ENCODE results near the gene CMTM6.

DNA sequence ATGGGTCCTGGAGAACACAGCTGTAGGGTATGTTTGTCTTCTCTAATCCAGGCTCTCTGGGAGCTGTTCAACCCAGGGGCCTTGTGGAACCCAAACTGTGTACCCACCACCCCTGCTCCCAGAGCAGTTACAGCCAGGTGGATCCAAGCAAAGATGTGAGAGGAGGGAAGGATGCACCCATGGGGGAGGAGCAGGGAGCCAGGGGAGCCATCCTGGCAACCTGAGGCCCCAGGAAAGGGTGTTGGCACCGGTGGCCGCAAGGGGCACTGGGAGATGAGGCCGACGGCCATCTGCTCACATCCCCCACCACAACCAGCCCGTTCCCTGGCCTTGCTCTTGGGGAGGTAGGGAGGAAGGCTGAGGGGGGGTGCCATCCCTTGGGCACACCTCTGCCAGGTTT is 43.2 kb downstream of the CMTM6 start:
- TF ChIP-seq, protein P1, sequence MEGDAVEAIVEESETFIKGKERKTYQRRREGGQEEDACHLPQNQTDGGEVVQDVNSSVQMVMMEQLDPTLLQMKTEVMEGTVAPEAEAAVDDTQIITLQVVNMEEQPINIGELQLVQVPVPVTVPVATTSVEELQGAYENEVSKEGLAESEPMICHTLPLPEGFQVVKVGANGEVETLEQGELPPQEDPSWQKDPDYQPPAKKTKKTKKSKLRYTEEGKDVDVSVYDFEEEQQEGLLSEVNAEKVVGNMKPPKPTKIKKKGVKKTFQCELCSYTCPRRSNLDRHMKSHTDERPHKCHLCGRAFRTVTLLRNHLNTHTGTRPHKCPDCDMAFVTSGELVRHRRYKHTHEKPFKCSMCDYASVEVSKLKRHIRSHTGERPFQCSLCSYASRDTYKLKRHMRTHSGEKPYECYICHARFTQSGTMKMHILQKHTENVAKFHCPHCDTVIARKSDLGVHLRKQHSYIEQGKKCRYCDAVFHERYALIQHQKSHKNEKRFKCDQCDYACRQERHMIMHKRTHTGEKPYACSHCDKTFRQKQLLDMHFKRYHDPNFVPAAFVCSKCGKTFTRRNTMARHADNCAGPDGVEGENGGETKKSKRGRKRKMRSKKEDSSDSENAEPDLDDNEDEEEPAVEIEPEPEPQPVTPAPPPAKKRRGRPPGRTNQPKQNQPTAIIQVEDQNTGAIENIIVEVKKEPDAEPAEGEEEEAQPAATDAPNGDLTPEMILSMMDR (IDR thresholded peaks at IDR 0.05; ENCODE audit: insufficient read depth, low read depth, low read length), result no peak
- TF ChIP-seq EZH2 (IDR thresholded peaks at IDR 0.05; ENCODE audit: insufficient read depth, low read length), result no peak

Measured in astrocyte (in vitro differentiated cells and primary cell).